Esophagus muscularis mucosa (tissue), 2 donors: Measurements from ENCODE around the gene ASB2.

ENCODE experiments used
- EP300 ChIP-seq: sonication (generic); formaldehyde crosslinking; IDR thresholded peaks from one replicate; pipeline ENCODE4 v1.6.1; 2017; ENCODE audit warnings: antibody characterized with exemption
- POLR2A ChIP-seq: fragments of 450-650 bp; IDR thresholded peaks from one replicate; pipeline ENCODE4 v1.6.1; 2017; ENCODE audit warnings: antibody characterized with exemption, moderate library complexity, mild to moderate bottlenecking, low read depth

DNA sequence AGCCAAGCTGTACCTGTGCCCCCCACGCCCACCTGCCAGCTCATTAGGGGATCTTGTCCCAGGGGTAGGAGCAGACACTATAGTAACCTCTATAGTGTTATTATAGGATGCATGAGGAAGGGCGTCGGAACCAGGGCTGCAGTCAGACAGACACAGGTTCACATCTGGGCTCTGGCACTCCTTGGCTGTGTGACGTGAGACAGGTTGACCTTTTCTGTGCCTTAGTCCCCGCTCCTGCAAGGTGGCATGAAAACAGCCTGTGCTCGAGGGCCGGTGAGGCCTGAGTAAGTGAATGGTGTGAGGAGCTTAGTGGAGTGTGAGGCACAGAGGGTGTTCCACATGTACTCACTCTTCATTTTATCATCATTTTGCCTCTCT is 19.0 kb downstream of the ASB2 start:
- no peak for TF ChIP-seq EP300
- no peak for TF ChIP-seq POLR2A
